Activated CD4-positive, alpha-beta T cell treated with anti-CD3 and anti-CD28 coated beads, Interleukin-2, amount 50 U/mL, for 4 hours (primary cell): ENCODE measurements around the gene SSTR5.
A peak's percentile ranks its signal among the peaks of the same experiment; 100 is the strongest.

Source experiments
- DNase-seq, 2 experiments: peaks; one replicate each; pipeline ENCODE4 v3.0.0-alpha.2; 2020

The SSTR5 gene

DNA sequence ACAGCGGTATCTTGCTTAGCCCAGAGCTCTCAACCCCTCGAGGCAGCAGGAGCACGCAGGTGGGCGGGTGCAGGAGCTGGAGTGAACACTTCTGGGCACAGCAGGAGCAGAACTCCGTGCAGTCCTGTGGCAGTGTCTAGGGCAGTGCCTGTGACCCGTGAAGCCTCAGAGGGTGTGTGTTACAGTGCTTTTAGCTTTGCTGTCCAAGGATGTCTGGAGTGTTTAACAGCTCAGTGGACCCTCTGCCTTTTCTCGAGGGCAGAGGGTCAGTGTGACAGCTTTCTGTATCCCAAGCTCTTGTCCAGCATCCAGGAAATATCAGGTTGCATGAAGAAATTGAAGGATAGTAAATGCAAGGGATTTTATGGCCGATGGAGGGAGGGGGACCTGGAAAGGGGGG, 16.4 kb upstream of the SSTR5 start:
- no peak for DNase-seq

DNA sequence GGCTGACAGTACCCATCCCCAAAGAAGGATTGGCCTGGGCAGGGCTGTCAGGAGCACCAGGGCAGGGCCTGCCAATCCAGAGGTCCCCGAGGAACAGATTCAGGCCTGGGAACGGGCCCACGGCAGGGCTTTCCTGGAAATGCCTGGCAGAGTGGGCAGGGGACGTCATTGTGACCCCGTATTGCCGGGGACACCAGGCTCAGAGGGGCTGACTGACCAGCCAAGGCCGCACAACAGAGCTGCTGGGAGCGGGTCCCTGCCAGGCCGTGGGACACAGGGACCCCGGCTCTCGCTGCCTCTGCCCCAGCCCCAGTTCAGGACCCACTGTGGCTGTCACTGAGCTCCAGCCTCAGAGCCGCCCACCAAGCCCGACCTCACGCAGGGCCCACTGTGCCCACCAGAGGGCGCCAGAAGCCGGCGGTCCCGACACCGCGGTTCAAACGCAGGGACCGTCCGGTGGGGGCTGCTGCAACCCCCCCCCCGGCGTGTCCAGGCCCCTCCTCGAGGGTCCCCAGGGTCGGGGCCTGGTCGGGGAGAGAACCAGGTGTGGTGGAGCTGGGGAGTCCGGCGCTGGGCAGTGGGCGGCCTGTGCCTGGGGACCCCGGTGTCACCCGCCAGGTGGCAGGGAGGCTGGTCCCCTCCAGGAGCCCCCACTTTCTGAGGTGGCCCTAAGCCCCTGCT, 15.2 kb upstream of the SSTR5 start:
- DNase-seq: peak; percentile 62 to 63

- DNase-seq: no peak
Observed at GRCh38 chr16:1058216-1058615, 14.3 kb upstream of the SSTR5 start.

- DNase-seq: no peak
Observed at GRCh38 chr16:1059310-1059709, 13.2 kb upstream of the SSTR5 start.

DNA sequence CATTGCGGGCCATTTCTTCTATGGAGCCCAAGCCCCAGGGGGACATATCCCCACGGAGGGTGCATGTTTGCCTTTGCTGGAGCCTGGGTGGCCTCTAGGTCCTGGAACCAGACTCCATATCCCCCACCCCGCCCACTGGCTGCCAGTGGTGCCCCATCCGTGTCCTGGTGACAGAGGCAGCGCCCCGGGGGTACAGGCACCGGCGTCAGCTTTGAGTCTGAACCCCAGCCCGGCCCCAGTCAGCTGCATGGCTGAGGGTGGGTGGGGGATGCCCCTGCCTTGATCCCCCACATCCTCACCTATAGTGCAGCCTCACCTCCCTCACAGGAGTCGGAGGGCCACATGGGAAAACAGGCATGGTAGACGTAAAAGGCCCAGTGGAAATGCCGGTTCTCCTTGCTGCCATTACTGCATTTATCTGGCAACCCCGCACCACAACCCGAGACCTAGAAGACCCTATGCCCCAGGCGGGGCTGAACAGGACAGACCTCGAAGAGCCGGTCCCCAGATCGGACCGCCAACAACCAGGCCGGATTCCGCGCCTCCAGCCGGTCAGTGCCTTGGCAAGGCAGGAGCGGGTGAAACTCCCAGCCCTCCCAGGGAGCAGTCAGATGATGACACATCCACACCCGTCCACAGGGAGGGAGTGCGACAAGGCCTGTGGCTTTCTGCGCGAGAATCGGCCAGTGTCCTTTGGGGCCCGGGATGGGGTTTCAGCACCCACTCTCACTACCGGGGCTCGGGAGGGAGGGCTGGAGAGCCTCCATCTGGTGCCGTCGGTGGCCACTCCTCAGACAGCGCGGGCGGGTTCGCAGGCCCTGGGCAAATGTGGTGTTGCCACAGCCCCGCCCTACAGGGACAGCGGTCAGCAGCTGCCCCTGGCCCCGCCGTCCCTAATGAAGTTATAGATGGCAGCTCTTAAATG, 11.9 kb upstream of the SSTR5 start:
- no peak for DNase-seq

DNA sequence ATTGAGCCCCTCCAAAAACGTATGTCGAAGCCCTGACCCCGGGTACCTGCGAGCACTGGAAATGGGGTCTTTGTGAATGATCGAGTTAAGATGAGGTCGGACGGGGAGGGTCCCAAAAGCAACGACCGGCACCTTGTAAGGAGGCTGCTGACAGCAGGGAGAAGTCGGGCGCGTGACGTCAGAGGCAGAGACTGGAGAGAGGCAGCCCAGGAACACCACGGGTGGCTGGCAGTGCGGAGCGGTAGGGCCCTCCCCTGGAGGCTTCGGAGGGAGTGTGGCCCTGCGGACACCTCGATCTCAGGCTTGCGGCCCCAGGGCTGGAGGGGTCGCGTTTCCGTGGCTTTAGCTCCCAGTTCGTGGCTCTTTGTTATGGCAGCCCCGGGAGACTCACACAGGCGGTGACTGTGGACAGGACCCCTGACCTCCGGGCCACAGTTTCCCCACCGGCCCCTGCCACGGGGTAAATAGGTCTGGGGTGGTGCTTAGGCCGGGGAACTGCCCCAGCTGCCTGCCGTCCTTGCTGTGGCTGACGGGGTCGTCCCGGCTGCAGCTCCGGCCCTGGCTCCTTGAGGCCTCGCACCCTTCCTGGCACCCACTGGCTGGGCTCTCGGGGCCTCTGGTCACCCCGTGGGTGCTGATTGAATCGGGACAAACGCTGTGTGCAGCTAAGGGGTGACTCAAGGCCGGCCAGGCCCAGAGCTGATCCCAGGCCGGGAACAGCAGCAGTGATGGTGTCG, 10.6 kb upstream of the SSTR5 start:
- DNase-seq: no peak

- no peak for DNase-seq
Observed at GRCh38 chr16:1062895-1063294, 9.7 kb upstream of the SSTR5 start.

- no peak for DNase-seq
Observed at GRCh38 chr16:1063728-1064127, 8.8 kb upstream of the SSTR5 start.

DNA sequence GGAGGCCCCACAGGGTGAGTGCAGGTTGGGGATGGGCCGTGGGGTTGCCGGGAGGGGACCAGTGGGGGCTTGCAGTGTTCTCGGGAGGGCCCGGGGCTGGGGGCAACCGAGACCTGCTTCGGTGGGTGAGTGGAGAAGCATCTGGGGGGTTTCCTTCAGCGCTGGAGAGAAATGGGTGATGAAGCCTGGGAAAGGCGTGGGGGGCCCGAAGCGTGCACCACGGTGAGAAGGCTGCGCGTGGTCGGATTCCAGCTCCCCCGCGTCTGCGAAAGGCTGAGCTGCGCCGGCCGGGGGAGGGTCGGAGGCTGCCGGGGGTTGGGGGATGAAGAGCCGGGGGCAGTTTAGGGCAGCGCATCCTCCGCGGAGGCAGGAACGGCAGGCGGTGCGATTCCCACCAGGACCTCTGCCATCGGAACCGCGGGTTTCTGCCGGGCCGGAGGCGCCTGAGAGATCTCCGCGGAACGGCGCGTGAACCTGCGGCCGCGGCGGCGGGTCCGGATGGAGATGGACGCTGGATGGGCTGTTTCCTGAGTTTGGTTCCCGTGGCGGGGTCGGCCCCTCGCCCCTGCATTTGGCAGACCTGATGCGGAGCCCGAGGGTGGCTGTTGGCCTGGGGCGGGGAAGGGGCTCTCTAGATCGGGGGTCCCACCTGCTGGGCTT, 6.9 kb upstream of the SSTR5 start:
- DNase-seq: no peak

- no peak for DNase-seq
Observed at GRCh38 chr16:1066584-1067172, 5.9 kb upstream of the SSTR5 start.

GRCh38 chr16:1067629-1068028, 4.9 kb upstream of the SSTR5 start:
- no peak for DNase-seq

- no peak for DNase-seq
Observed at GRCh38 chr16:1068451-1068850, 4.1 kb upstream of the SSTR5 start.

DNA sequence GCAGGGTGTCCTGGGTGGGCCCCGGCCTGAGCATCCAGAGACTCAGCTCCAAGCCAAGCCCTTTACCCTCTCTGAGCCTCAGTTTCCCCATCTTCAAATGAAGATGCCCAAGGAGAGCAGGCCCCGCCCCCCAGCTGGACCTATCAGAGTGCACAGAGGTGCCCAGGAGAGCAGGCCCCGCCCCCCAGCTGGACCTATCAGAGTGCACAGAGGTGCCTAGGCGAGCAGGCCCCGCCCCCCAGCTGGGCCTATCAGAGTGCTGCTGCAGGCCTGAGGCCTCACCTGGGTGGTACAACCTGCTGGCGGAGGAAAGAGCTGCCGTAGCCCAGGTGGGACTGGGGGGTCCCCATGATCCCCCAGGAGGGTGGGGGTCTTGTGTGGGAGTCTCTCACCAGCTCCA, 3.4 kb upstream of the SSTR5 start:
- DNase-seq: no peak

GRCh38 chr16:1070084-1070863, 2.3 kb upstream of the SSTR5 start:
- DNase-seq: no peak

- DNase-seq: no peak
Observed at GRCh38 chr16:1070864-1071408, 1.6 kb upstream of the SSTR5 start.

DNA sequence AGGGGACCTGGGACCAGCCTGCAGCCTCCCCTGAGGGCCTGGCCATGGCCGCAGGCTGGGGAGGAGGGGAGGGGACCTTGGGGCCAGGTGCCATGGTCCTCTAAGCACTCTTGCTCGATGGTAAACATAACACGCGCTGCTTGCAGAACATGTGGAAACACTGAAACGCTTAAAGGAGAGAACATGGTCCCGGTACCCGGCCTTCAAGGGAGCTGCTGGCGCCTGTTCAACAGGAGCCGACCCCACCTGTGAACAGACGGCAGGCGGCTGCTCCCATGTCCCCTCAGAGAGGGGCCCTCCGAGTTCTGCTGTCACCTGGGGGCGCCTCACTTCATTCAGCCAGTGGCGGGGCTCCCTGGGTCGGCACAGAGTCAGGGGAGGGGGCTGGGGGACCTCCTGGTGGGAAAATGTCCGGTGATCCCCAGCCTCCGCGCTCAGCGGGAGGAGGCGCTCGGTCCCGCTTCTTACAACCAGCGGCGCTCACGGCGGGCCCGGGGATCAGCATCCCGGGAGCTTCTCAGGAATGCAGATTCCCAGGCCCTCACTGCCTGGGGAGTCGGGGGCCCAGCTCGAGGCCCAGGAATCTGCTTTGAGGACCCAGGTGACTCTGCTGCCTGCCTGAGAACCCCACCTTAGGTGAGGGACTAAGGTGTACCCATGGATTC, 854 bp upstream of the SSTR5 start:
- no peak for DNase-seq

DNA sequence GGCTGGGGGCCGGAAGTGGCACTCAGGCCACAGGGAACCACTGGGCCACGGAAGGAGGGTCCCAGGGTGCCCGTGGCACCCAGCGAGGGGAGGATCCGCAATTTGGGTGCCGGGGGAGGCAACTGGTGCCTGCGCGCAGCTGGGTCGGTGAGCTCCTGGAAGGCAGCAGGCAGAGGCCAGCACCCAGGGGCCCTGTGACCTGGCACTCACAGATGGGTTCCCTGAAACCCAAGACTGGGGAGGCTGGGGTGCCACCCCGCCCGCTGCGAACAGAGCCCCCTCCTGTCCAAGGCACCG, 663 bp downstream of the SSTR5 start:
- DNase-seq: no peak

- no peak for DNase-seq
Observed at GRCh38 chr16:1073566-1074378, 1.2 kb downstream of the SSTR5 start.

- DNase-seq: no peak
Observed at GRCh38 chr16:1074379-1074649, 1.8 kb downstream of the SSTR5 start.

DNA sequence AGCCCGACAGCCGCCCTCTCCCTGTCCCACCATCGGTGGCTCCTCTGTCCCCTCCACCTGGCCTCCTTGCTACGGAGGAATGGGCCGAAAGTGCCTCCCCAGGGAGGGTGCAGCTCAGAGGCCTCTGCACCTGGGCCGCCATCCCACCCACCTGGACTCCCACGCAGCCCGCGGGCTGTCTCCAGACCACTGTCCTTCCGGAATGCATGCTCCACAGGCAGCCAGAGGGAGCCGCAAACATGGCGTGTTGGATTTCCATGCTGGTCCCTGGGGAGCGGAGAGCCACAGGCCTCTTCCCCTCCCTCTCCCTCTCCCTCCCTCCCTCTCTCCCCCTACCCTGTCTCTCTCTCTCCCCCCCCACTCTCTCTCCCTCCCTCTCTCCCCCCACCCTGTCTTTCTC, 3.0 kb downstream of the SSTR5 start:
- DNase-seq: no peak
